T-helper 2 cell treated with Interferon-gamma antibody and Interleukin-4, amounts not matched to agents 5 μg/mL and 100 μg/mL, for 36 hours (primary cell): Measurements from ENCODE around the gene GRM8.
A peak's percentile ranks its signal among the peaks of the same experiment; 100 is the strongest.

Experiments used
- DNase-seq: peaks from one replicate; pipeline ENCODE4 v3.0.0; 2021; ENCODE audit warnings: low spot score
- H3K27ac Mint-ChIP-seq: one replicate; pipeline ENCODE4 v1.8.0; 2021; ENCODE audit warnings: mild to moderate bottlenecking, mixed read lengths
- H3K27me3 Mint-ChIP-seq: one replicate; pipeline ENCODE4 v1.8.0; 2021; ENCODE audit warnings: low read depth, mixed read lengths
- H3K36me3 Mint-ChIP-seq: one replicate; pipeline ENCODE4 v1.8.0; 2021; ENCODE audit warnings: low read depth, mixed read lengths
- H3K4me1 Mint-ChIP-seq: one replicate; pipeline ENCODE4 v1.8.0; 2021; ENCODE audit warnings: low read depth, mixed read lengths
- H3K4me3 Mint-ChIP-seq: one replicate; pipeline ENCODE4 v1.8.0; 2022; ENCODE audit warnings: mild to moderate bottlenecking, moderate library complexity, mixed read lengths
- H3K9me3 Mint-ChIP-seq: one replicate; pipeline ENCODE4 v1.8.0; 2021; ENCODE audit warnings: mixed read lengths

The GRM8 gene

DNA sequence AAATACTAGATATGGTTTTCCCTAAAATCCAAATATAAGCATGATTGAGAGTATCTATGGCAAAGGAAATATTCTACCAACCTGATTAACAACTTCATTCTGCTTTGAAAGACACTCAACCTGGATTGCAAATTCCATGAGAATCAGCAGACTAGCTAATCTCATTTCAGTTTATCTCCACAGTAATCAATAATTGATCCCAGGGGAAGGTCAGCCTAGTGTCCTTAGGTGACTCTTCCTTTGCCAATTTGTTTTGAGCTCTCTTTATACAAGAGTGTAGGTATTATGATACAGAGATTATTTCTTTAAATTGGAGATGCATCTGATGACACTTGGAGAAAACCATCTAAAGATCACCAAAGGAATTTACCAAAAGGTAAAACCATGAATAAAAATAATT lies 100.3 kb downstream of the GRM8 start:
- Mint-ChIP-seq H3K27me3 (peaks cover 2% of the 10 kb centered on the region), H3K27ac (no peak overlapping the region), H3K4me1 (no peaks in the 10 kb centered on the region), H3K4me3 (no peak overlapping the region), H3K9me3 (no peaks in the 10 kb centered on the region), H3K36me3 (no peaks in the 10 kb centered on the region)
- no peak for DNase-seq

DNA sequence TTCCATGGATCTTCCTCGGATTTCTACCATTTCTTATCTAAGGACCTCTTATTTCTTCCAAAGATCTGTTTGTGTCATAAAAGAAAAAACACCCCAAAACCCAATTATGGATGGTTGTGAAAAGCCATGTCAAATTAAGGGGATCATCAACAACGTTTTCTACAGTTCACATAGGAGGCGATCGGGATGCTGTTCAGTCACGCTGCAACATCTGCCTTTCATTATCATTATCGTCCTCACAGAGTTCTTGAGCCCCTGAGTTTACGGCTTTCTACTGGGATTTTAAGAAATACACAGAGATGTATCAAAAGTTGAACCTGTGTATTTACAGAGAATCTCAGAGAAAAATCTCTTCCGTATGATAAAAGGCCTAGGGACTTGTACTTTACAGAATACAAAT lies 101.4 kb downstream of the GRM8 start:
- Mint-ChIP-seq H3K9me3 (no peaks in the 10 kb centered on the region), H3K4me3 (no peak overlapping the region), H3K27me3 (no peaks in the 10 kb centered on the region), H3K4me1 (no peaks in the 10 kb centered on the region), H3K36me3 (no peaks in the 10 kb centered on the region), H3K27ac (no peak overlapping the region)
- no peak for DNase-seq

DNA sequence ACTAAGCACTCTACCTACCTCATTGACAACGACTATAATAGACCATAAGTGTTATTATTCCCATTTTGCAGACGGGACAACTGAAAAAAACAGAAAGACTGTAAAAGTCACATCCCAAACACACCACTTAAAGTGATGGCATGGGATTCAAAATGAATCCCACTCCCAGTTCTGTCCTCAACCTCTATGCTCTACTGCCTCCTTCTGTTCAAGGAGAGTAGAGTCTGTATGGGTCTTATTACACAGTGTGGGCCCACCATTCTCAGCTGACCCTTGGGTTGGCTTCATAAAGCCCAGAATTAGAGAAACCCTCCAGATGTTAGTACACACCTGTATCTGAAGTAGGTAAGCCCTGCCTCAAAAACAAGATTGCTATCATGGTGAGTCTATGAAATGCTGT lies 102.2 kb downstream of the GRM8 start:
- no peaks in the 10 kb centered on the region for H3K27me3 Mint-ChIP-seq
- DNase-seq = no peak
- no peaks in the 10 kb centered on the region for H3K9me3 Mint-ChIP-seq
- no peak overlapping the region for H3K27ac Mint-ChIP-seq
- no peak overlapping the region for H3K4me3 Mint-ChIP-seq
- H3K4me1 Mint-ChIP-seq = no peaks in the 10 kb centered on the region
- no peaks in the 10 kb centered on the region for H3K36me3 Mint-ChIP-seq

DNA sequence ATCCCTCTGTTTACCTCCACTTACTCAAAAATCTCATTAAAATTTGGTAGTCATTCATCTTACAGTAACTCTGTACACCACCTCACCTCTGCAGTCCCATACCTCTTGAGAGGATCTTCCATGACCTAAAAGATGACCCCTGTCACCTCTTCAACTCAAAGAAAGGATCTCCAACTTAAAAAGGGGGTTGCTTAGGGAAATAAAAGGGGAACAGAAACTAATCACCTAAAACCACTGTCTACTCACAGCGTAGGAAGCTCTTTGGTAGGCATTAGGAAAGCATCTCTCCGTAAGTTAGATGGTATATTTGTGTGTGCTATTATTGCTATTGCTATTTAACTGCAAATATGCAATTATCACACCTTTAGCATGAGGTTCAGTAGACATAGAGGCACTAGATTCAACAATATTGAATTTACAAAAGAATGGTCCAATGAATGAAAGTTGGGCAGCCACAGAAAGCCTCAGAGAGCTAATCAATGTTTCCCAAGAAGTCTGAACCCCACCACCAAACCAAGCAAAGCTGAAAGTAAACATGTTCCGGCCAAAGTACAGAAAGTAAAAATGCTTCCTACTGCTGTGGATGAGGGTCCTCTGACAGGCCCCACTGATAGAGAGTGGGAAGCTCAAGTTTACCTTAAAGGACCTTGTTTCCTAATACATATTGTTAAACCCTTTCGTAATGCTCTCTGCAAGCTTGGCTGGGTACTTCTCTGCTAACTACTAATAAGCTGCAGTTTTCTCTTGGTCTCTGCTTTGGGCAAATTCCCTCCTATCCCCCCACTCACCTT lies 105.8 kb downstream of the GRM8 start:
- Mint-ChIP-seq H3K36me3 (no peaks in the 10 kb centered on the region), H3K27me3 (no peaks in the 10 kb centered on the region), H3K4me3 (no peak overlapping the region), H3K9me3 (no peaks in the 10 kb centered on the region), H3K4me1 (no peaks in the 10 kb centered on the region), H3K27ac (no peak overlapping the region)
- DNase-seq = no peak

DNA sequence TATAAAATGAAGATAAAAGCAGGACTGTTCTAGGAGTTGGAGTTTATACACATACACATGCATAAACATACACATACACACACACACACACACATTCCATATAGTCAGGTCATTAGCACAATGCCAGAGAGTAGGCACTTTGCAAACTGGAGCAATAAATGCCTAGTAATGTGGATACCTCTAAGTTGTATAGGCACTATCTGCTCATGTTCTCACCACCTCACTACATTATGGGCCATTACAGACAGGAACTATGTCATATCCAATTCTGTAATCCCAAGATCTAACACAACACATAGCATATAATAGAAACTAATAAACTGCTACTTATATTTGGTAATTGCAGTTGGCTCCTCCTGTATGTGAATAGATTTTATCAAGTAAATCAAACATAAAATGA lies 115.6 kb downstream of the GRM8 start:
- Mint-ChIP-seq H3K9me3 (no peaks in the 10 kb centered on the region), H3K4me1 (no peaks in the 10 kb centered on the region), H3K36me3 (no peaks in the 10 kb centered on the region), H3K4me3 (no peak overlapping the region), H3K27ac (no peak overlapping the region), H3K27me3 (peaks cover 2% of the 10 kb centered on the region)
- no peak for DNase-seq

DNA sequence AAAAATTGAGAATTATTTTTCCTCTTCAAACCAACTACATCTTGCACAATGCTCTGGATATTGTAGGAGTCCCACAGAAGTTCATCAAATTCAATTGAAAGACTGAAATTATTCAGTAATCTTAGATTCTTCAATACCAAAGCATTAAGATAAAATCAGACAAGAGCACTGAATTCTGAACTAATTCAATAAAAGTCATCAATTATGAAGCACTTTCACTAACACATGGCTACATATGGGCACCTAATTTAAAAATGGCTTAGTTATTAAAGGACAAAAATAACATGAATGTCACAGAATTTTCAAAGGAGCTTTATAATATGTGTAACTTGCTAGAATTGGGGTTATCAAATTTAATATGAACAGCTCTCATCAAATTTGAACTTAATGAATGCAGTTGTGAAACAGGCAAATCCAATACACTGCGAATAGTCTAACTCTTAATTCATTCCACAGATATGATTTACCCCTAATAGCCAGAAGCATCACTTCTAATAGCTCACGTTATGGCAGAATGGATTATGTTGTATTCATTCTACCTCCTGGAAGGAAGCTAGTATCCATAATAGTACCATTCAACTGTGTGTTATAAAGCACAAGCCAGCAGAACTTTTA lies 116.8 kb downstream of the GRM8 start:
- H3K4me3 Mint-ChIP-seq = no peak overlapping the region
- H3K4me1 Mint-ChIP-seq = no peaks in the 10 kb centered on the region

DNA sequence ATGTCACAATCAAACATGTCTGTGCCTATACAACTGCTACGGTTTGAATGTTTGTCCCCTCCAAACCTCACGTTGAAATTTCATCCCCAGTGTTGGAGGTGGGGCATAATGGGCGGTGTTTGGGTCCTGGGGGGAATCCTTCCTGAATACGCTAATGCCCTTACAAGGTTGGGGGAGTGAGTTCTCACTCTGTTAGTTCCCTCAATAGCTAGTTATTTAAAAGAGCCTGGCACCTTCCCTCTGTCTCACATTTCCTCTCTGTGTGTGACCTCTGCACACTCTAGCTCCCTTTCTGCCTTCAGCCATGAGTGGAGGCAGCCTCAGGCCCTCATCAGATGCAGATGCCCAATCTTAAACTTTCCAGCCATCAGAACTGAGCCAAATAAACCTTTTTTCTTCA lies 129.5 kb downstream of the GRM8 start:
- no peak overlapping the region for H3K4me3 Mint-ChIP-seq
- no peaks in the 10 kb centered on the region for H3K36me3 Mint-ChIP-seq
- H3K9me3 Mint-ChIP-seq = no peaks in the 10 kb centered on the region

More for the DNA sequence above, 116.8 kb downstream of the GRM8 start:
- Mint-ChIP-seq H3K9me3 (no peaks in the 10 kb centered on the region), H3K27ac (no peak overlapping the region), H3K27me3 (peaks cover 2% of the 10 kb centered on the region), H3K36me3 (no peaks in the 10 kb centered on the region)
- DNase-seq = no peak

DNA sequence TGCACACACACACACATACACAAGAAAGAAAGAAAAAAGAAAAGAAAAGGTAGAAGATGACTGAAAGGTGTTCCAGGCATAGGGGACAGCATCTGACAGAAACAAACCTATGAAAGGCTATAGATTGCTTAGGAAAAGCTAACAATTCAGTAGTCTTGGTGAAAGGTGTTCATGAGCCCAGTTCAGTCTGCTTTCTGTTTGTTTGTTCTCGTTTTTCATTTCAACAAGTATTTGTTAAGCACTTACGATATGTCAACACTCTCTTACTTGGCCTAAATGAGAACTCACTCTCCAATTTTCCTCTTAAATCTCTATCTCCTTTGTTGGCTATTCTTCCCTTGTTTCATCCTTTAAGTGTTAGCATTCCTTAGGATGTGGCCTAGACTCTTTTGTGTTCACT lies 133.2 kb downstream of the GRM8 start:
- no peak for DNase-seq
- Mint-ChIP-seq H3K4me1 (no peaks in the 10 kb centered on the region), H3K27ac (no peak overlapping the region), H3K36me3 (no peaks in the 10 kb centered on the region), H3K4me3 (no peak overlapping the region), H3K27me3 (no peaks in the 10 kb centered on the region), H3K9me3 (no peaks in the 10 kb centered on the region)

More for the DNA sequence above, 129.5 kb downstream of the GRM8 start:
- DNase-seq = no peak
- Mint-ChIP-seq H3K27me3 (no peaks in the 10 kb centered on the region), H3K4me1 (no peaks in the 10 kb centered on the region), H3K27ac (no peak overlapping the region)

DNA sequence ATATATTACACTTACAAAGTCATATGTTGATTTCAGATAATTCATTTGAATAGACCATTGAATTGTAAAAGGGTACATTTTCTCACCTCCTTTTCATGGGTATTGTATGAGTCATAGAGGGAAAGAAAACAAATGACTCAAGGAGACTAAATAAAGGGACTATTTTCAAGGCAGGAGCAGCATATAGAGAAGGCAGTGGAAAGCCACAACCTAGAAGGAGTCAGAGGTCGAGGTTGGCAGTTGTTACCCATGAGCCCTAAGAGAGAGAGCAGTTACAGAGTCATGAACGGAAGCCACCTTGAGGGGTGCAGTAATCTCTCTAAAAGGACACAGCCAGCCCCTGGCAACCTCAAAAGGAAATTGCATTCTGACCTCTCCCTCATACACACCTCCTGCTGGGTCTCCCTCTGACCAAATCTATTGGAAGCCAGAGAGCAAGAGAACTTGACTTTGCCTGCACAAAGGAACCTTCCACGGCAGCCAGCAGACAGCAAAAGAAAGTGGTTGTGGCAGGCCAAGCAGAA lies 137.9 kb downstream of the GRM8 start:
- H3K27ac Mint-ChIP-seq = no peak overlapping the region
- H3K4me3 Mint-ChIP-seq = no peak overlapping the region
- no peaks in the 10 kb centered on the region for H3K36me3 Mint-ChIP-seq
- H3K9me3 Mint-ChIP-seq = no peaks in the 10 kb centered on the region
- no peaks in the 10 kb centered on the region for H3K27me3 Mint-ChIP-seq
- H3K4me1 Mint-ChIP-seq = no peaks in the 10 kb centered on the region
- no peak for DNase-seq

DNA sequence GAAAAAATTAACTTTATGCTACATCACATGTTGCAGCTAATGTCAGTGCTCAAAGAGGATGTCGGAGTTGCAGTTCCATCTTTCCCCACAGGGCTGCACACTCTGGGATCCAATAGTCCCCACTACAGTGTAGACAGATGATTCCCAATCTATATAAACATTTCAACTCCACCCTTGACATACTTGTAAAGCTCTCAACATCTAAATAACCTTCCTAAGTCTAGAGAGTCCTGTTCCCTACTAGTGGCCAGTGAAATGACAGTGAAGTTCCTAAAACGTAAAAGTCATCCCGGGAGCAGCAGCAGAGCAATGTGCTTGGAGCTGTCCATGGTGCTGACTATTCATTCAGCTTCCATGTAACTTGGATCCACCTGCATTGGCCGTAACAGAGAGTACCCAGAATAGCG lies 145.1 kb downstream of the GRM8 start:
- H3K4me1 Mint-ChIP-seq = no peaks in the 10 kb centered on the region
- no peak overlapping the region for H3K27ac Mint-ChIP-seq
- H3K36me3 Mint-ChIP-seq = no peaks in the 10 kb centered on the region
- H3K4me3 Mint-ChIP-seq = no peak overlapping the region
- no peaks in the 10 kb centered on the region for H3K27me3 Mint-ChIP-seq
- no peaks in the 10 kb centered on the region for H3K9me3 Mint-ChIP-seq
- peak; percentile 6 for DNase-seq

DNA sequence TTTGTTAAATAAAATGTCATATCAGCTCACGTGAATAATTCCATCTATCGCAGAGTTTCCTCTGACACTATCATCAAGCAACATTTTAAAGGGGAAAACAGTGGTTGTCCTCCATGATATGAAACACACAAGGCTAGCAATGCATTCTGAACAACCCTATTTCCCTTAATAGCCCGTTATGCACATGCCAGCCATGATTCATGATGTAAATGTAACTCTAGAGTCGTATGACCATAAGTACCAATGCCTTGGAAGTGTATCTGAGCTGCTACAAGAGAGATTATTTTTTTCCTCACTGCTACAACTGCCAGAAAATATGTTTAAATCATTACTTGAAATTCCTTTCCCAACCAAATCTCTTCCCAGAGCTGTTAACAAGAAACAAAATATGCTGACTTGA lies 159.4 kb downstream of the GRM8 start:
- no peak for DNase-seq
- Mint-ChIP-seq H3K4me1 (no peaks in the 10 kb centered on the region), H3K36me3 (no peaks in the 10 kb centered on the region), H3K9me3 (no peaks in the 10 kb centered on the region), H3K27me3 (no peaks in the 10 kb centered on the region), H3K27ac (no peak overlapping the region), H3K4me3 (no peak overlapping the region)

DNA sequence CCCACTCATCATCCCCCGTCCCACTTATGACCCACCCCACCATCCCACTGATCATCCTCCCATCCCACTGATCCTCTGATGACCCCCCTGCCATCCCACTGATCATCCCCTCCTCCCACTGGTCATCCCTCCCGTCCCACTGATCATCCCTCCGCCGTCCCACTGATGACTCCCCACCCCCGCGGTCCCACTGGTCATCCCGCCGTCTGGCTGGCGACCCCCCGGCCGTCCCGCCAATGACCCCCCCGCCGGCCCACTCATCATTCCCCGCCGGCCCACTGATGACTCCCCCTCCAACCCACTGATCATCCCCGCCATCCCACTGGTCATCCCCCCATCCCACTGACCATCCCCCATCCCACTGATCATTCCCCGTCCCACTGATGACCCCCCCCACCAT lies 161.1 kb downstream of the GRM8 start:
- Mint-ChIP-seq H3K27ac (no peak overlapping the region), H3K27me3 (no peaks in the 10 kb centered on the region), H3K36me3 (no peaks in the 10 kb centered on the region)

DNA sequence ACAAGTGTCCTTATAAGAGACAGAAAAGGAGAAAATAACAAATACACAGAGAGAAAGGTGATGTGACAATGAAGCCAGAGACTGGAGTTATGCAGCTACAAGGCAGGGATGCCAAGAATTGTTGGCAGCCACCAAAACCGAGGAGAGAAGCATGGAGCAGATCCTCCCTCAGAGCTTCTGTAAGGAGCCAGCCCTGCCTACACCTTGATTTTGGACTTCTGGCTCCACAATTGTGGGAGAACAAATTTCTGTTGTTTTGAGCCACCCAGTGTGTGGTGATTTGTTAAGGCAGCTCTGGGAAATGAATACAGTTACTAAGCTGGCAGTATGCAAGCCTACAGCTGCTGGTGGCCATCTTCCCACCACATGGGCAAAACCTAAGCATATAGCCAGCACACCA lies 163.6 kb downstream of the GRM8 start:
- Mint-ChIP-seq H3K9me3 (no peaks in the 10 kb centered on the region), H3K4me3 (no peak overlapping the region), H3K27ac (no peak overlapping the region), H3K4me1 (no peaks in the 10 kb centered on the region), H3K27me3 (no peaks in the 10 kb centered on the region), H3K36me3 (no peaks in the 10 kb centered on the region)
- no peak for DNase-seq

More for the DNA sequence above, 161.1 kb downstream of the GRM8 start:
- no peak for DNase-seq
- no peak overlapping the region for H3K4me3 Mint-ChIP-seq
- no peaks in the 10 kb centered on the region for H3K4me1 Mint-ChIP-seq
- no peaks in the 10 kb centered on the region for H3K9me3 Mint-ChIP-seq

DNA sequence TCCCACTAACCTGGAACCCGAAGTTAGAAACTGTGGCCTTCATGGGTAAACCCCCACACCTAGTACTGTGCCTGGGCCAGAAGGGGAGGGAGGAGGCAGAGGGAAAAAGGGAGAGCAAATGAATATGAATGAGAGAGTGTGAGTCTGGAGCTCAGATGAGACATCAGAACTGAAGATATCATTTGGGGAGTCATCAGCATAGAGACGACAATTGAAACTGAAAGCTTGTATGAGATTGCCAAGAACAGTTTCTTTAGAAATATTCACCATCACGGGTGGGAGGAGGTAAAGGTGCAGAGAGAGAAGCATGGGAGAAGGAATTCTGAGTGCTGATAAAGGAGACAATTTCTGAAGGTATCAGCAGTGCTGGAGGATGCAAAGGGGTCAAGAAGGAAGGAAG lies 171.2 kb downstream of the GRM8 start:
- no peaks in the 10 kb centered on the region for H3K27me3 Mint-ChIP-seq
- H3K36me3 Mint-ChIP-seq = no peaks in the 10 kb centered on the region
- H3K27ac Mint-ChIP-seq = no peak overlapping the region
- H3K9me3 Mint-ChIP-seq = no peaks in the 10 kb centered on the region
- H3K4me3 Mint-ChIP-seq = no peak overlapping the region
- DNase-seq = no peak
- H3K4me1 Mint-ChIP-seq = no peaks in the 10 kb centered on the region
